ENCODE data around the gene EIF5AL1.

- TF ChIP-seq CTCF (IDR thresholded peaks at IDR 0.05; ENCODE audit: control extremely low read depth in 1 of 3, insufficient read depth in 1 of 3, low read depth in 1 of 3, low read length in 3 of 3) (no peak), FOSL1 (IDR thresholded peaks at IDR 0.05; ENCODE audit: insufficient read depth, low read depth, low read length) (no peak), POLR2A (IDR thresholded peaks at IDR 0.05; ENCODE audit: control extremely low read depth in 1 of 2, low read depth in 2 of 2, low read length in 2 of 2) (no peak), SRF (IDR thresholded peaks at IDR 0.05; ENCODE audit: low read depth, low read length) (no peak), YY1 (IDR thresholded peaks at IDR 0.05; ENCODE audit: low read depth, low read length) (no peak), POLR2AphosphoS5 (IDR thresholded peaks at IDR 0.05; ENCODE audit: low read depth, low read length) (no peak), ATF2 (IDR thresholded peaks at IDR 0.05; ENCODE audit: low read length) (no peak), EGR1 (IDR thresholded peaks at IDR 0.05; ENCODE audit: borderline replicate concordance, low read depth, low read length) (no peak), EP300 (IDR thresholded peaks at IDR 0.05; ENCODE audit: borderline replicate concordance in 1 of 2, low read depth in 2 of 2, low read length in 2 of 2) (no peak), RFX5 (IDR thresholded peaks at IDR 0.05; ENCODE audit: borderline replicate concordance, low read depth, low read length) (no peak), SUZ12 (IDR thresholded peaks at IDR 0.05; ENCODE audit: low read length) (no peak), GTF2F1 (IDR thresholded peaks at IDR 0.05; ENCODE audit: borderline replicate concordance, low read depth, low read length) (no peak)
Measured at GRCh38 chr10:79483948-79484347, 28.4 kb upstream of the EIF5AL1 start.
